ENCODE measurements around the gene RND3. TPM values are rescaled to one million over a fixed set of nuclear protein-coding genes. Genes with fewer than 3 reads are reported as not detected.

The RND3 gene
- total RNA-seq, 1 donor from 2014 or later, result 42.5 TPM

GRCh38 chr2:150445398-150445797, 42.1 kb downstream of the RND3 start:
- H3K4me1 Mint-ChIP-seq (ENCODE audit: low read depth), result peaks cover 6% of the 10 kb centered on the region
- peaks cover 10% of the 10 kb centered on the region for H3K9me3 Mint-ChIP-seq (ENCODE audit: low read depth)
- no peaks in the 10 kb centered on the region for H3K36me3 Mint-ChIP-seq (ENCODE audit: insufficient read depth)
- H3K27ac Mint-ChIP-seq, result no peak overlapping the region
- H3K27me3 Mint-ChIP-seq, result no peaks in the 10 kb centered on the region
- no peak for TF ChIP-seq CTCF (IDR thresholded peaks at IDR 0.05; ENCODE audit: unreplicated experiment)
- H3K4me3 Mint-ChIP-seq (ENCODE audit: low read depth), result no peak overlapping the region
- no peak for DNase-seq (ENCODE audit: low spot score, unreplicated experiment)

- Mint-ChIP-seq H3K9me3 (ENCODE audit: low read depth) (peaks cover 10% of the 10 kb centered on the region), H3K36me3 (ENCODE audit: insufficient read depth) (no peaks in the 10 kb centered on the region), H3K4me1 (ENCODE audit: low read depth) (no peaks in the 10 kb centered on the region), H3K27me3 (no peaks in the 10 kb centered on the region), H3K4me3 (ENCODE audit: low read depth) (no peak overlapping the region), H3K27ac (no peak overlapping the region)
- no peak for TF ChIP-seq CTCF (IDR thresholded peaks at IDR 0.05; ENCODE audit: unreplicated experiment)
- DNase-seq (ENCODE audit: low spot score, unreplicated experiment), result no peak
Observed at GRCh38 chr2:150442484-150442883, 45.0 kb downstream of the RND3 start.

- Mint-ChIP-seq H3K27me3 (no peaks in the 10 kb centered on the region), H3K4me3 (ENCODE audit: low read depth) (no peak overlapping the region), H3K27ac (no peak overlapping the region), H3K4me1 (ENCODE audit: low read depth) (no peaks in the 10 kb centered on the region), H3K36me3 (ENCODE audit: insufficient read depth) (no peaks in the 10 kb centered on the region), H3K9me3 (ENCODE audit: low read depth) (peaks cover 16% of the 10 kb centered on the region)
- DNase-seq (ENCODE audit: low spot score, unreplicated experiment), result no peak
- TF ChIP-seq CTCF (IDR thresholded peaks at IDR 0.05; ENCODE audit: unreplicated experiment), result no peak
Observed at GRCh38 chr2:150441784-150442183, 45.7 kb downstream of the RND3 start.

- no peaks in the 10 kb centered on the region for H3K4me1 Mint-ChIP-seq (ENCODE audit: low read depth)
- H3K4me3 Mint-ChIP-seq (ENCODE audit: low read depth), result no peak overlapping the region
- H3K27ac Mint-ChIP-seq, result no peak overlapping the region
- no peak for TF ChIP-seq CTCF (IDR thresholded peaks at IDR 0.05; ENCODE audit: unreplicated experiment)
- DNase-seq (ENCODE audit: low spot score, unreplicated experiment), result no peak
- H3K27me3 Mint-ChIP-seq, result no peaks in the 10 kb centered on the region
- H3K9me3 Mint-ChIP-seq (ENCODE audit: low read depth), result peaks cover 19% of the 10 kb centered on the region
- H3K36me3 Mint-ChIP-seq (ENCODE audit: insufficient read depth), result no peaks in the 10 kb centered on the region
Observed at GRCh38 chr2:150441226-150441625, 46.2 kb downstream of the RND3 start.

GRCh38 chr2:150438654-150439053, 48.8 kb downstream of the RND3 start:
- no peak for DNase-seq (ENCODE audit: low spot score, unreplicated experiment)
- Mint-ChIP-seq H3K27me3 (no peaks in the 10 kb centered on the region), H3K27ac (no peak overlapping the region), H3K4me3 (ENCODE audit: low read depth) (no peak overlapping the region), H3K36me3 (ENCODE audit: insufficient read depth) (no peaks in the 10 kb centered on the region), H3K4me1 (ENCODE audit: low read depth) (no peaks in the 10 kb centered on the region), H3K9me3 (ENCODE audit: low read depth) (peaks cover 17% of the 10 kb centered on the region)
- no peak for TF ChIP-seq CTCF (IDR thresholded peaks at IDR 0.05; ENCODE audit: unreplicated experiment)
